HUES48 (cell line): ENCODE data around the gene GIMAP6.
"Not testable (repeated sequence)": the region's sequence is repeated elsewhere in the genome, so short reads cannot be mapped to it uniquely, and the experiment has no call there.

ENCODE experiments used
- H3K27ac ChIP-seq: one replicate; pipeline ENCODE4 v1.7.0; 2013; ENCODE audit warnings: low read depth, low read length, inconsistent platforms
- H3K27me3 ChIP-seq: 2 replicates; pipeline ENCODE4 v1.6.1; 2013; ENCODE audit warnings: mild to moderate bottlenecking, low read length; ENCODE audit not compliant: control insufficient read depth, insufficient read depth
- H3K36me3 ChIP-seq: 2 replicates; pipeline ENCODE4 v1.6.1; 2013; ENCODE audit warnings: low read length; ENCODE audit not compliant: control insufficient read depth, insufficient read depth
- H3K4me1 ChIP-seq: 2 replicates; pipeline ENCODE4 v1.6.1; 2013; ENCODE audit warnings: mild to moderate bottlenecking, low read length; ENCODE audit not compliant: control insufficient read depth, insufficient read depth
- H3K4me3 ChIP-seq: 2 replicates; pipeline ENCODE4 v1.5.1; 2013; ENCODE audit warnings: mild to moderate bottlenecking, low read depth, low read length
- H3K9ac ChIP-seq: 2 replicates; pipeline ENCODE4 v1.6.1; 2013; ENCODE audit warnings: mild to moderate bottlenecking, low read depth, low read length, moderate library complexity
- H3K9me3 ChIP-seq: 2 replicates; pipeline ENCODE4 v1.6.1; 2013; ENCODE audit warnings: low read length; ENCODE audit not compliant: control insufficient read depth, insufficient read depth

GIMAP6 gene

GRCh38 chr7:150631866-150632864, at the start of gene GIMAP6:
TSS of gene GIMAP6 (minus strand) at chr7:150632385. CDS start at chr7:150630142, 2,243 bp downstream.
- Histone ChIP-seq H3K9me3 (no peaks in the 10 kb centered on the region), H3K27ac (no peak within 1 kb of the TSS), H3K9ac (no peak within 1 kb of the TSS), H3K4me1 (no peaks in the 10 kb centered on the region), H3K27me3 (no peaks in the 10 kb centered on the region), H3K4me3 (no peak within 1 kb of the TSS), H3K36me3 (no peaks in the 10 kb centered on the region)

GRCh38 chr7:150680364-150680763, 48.2 kb upstream of the GIMAP6 start:
- not testable (repeated sequence) for H3K4me3 ChIP-seq, H3K9me3 ChIP-seq, H3K27ac ChIP-seq, H3K4me1 ChIP-seq, H3K36me3 ChIP-seq, H3K9ac ChIP-seq, H3K27me3 ChIP-seq

GRCh38 chr7:150678601-150679000, 46.4 kb upstream of the GIMAP6 start:
- H3K27ac ChIP-seq, H3K36me3 ChIP-seq, H3K9ac ChIP-seq, H3K27me3 ChIP-seq, H3K9me3 ChIP-seq, H3K4me3 ChIP-seq, H3K4me1 ChIP-seq: not testable (repeated sequence)

GRCh38 chr7:150676854-150677253, 44.7 kb upstream of the GIMAP6 start:
- H3K9me3 ChIP-seq: not testable (repeated sequence)

GRCh38 chr7:150676276-150676675, 44.1 kb upstream of the GIMAP6 start:
- H3K27ac ChIP-seq, H3K4me1 ChIP-seq, H3K9me3 ChIP-seq, H3K27me3 ChIP-seq, H3K9ac ChIP-seq, H3K36me3 ChIP-seq, H3K4me3 ChIP-seq: not testable (repeated sequence)

More at GRCh38 chr7:150676854-150677253, 44.7 kb upstream of the GIMAP6 start:
- not testable (repeated sequence) for H3K9ac ChIP-seq, H3K27ac ChIP-seq, H3K4me3 ChIP-seq, H3K27me3 ChIP-seq, H3K36me3 ChIP-seq, H3K4me1 ChIP-seq

- Histone ChIP-seq H3K9me3 (peaks cover 5% of the 10 kb centered on the region), H3K36me3 (no peaks in the 10 kb centered on the region), H3K27me3 (no peaks in the 10 kb centered on the region), H3K4me3 (no peak overlapping the region), H3K4me1 (no peaks in the 10 kb centered on the region), H3K9ac (no peak overlapping the region), H3K27ac (no peak overlapping the region)
Observed at GRCh38 chr7:150675714-150676113, 43.5 kb upstream of the GIMAP6 start.

GRCh38 chr7:150671798-150672585, 39.8 kb upstream of the GIMAP6 start:
- H3K36me3 ChIP-seq, H3K4me1 ChIP-seq, H3K27me3 ChIP-seq, H3K27ac ChIP-seq, H3K9me3 ChIP-seq, H3K9ac ChIP-seq, H3K4me3 ChIP-seq: not testable (repeated sequence)

- H3K9me3 ChIP-seq: 0 out of 2 replicates have a peak, but pooled peaks cover 3% of the 10 kb centered on the region
- no peak overlapping the region for H3K27ac ChIP-seq
- H3K36me3 ChIP-seq: no peaks in the 10 kb centered on the region
- H3K4me3 ChIP-seq: no peak overlapping the region
- no peaks in the 10 kb centered on the region for H3K27me3 ChIP-seq
- H3K4me1 ChIP-seq: no peaks in the 10 kb centered on the region
- no peak overlapping the region for H3K9ac ChIP-seq
Observed at GRCh38 chr7:150668977-150669376, 36.8 kb upstream of the GIMAP6 start.

GRCh38 chr7:150668472-150668911, 36.3 kb upstream of the GIMAP6 start:
- no peak overlapping the region for H3K9ac ChIP-seq
- no peaks in the 10 kb centered on the region for H3K27me3 ChIP-seq
- H3K36me3 ChIP-seq: no peaks in the 10 kb centered on the region
- H3K9me3 ChIP-seq: 0 out of 2 replicates have a peak, but pooled peaks cover 3% of the 10 kb centered on the region
- H3K4me3 ChIP-seq: no peak overlapping the region
- no peaks in the 10 kb centered on the region for H3K4me1 ChIP-seq
- no peak overlapping the region for H3K27ac ChIP-seq

GRCh38 chr7:150666412-150666811, 34.2 kb upstream of the GIMAP6 start:
- Histone ChIP-seq H3K4me1 (no peaks in the 10 kb centered on the region), H3K27me3 (no peaks in the 10 kb centered on the region), H3K4me3 (no peak overlapping the region), H3K36me3 (no peaks in the 10 kb centered on the region), H3K9ac (no peak overlapping the region), H3K9me3 (0 out of 2 replicates have a peak, but pooled peaks cover 3% of the 10 kb centered on the region), H3K27ac (no peak overlapping the region)

- no peak overlapping the region for H3K27ac ChIP-seq
Observed at GRCh38 chr7:150665896-150666295, 33.7 kb upstream of the GIMAP6 start.

More at GRCh38 chr7:150665896-150666295, 33.7 kb upstream of the GIMAP6 start:
- H3K36me3 ChIP-seq: no peaks in the 10 kb centered on the region
- 0 out of 2 replicates have a peak, but pooled peaks cover 3% of the 10 kb centered on the region for H3K9me3 ChIP-seq
- H3K4me3 ChIP-seq: no peak overlapping the region
- no peaks in the 10 kb centered on the region for H3K27me3 ChIP-seq
- H3K4me1 ChIP-seq: no peaks in the 10 kb centered on the region
- no peak overlapping the region for H3K9ac ChIP-seq
